IMR-90 (cell line): ENCODE measurements around the gene IGF2BP3. TPM values are rescaled to one million over a fixed set of nuclear protein-coding genes. Genes with fewer than 3 reads are reported as not detected.
A peak's percentile ranks its signal among the peaks of the same experiment; 100 is the strongest.

Experiments
- ATAC-seq: fragments of 200-7000 bp; cut with Tn5 transposase; 2 replicates; pipeline ENCODE4 v1.9.1; 2020; ENCODE audit warnings: low read depth, mild to moderate bottlenecking, moderate library complexity
- BruUV-seq: library from RNA; stranded (reverse); fragments of 400-500 nt; replicated peaks from 2 replicates; lab custom pipeline; 2021; lab: Mats Ljungman, UMichigan
- CTCF ChIA-PET: fragments of 300-600 bp; formaldehyde crosslinking; extraction: SDS; loops from one replicate; lab custom pipeline; 2021; ENCODE audit warnings: antibody characterized with exemption; lab: Yijun Ruan, JAX
- POLR2A ChIA-PET: fragments of 300-600 bp; sonication (Branson Sonifier 250); formaldehyde crosslinking; loops from one replicate; lab custom pipeline; 2022; ENCODE audit warnings: antibody characterized with exemption; ENCODE audit not compliant: unreplicated experiment; lab: Charles Lee
- DNase-seq: peaks from one replicate; pipeline ENCODE4 v3.0.0; 2013
- H2AFZ ChIP-seq: replicated peaks from 2 replicates; pipeline ENCODE3; 2013; ENCODE audit warnings: low read length, mild to moderate bottlenecking; ENCODE audit not compliant: poor library complexity
- H2AK5ac ChIP-seq: 2 replicates; pipeline ENCODE4 v1.6.1; 2013; ENCODE audit warnings: low read depth, low read length, inconsistent platforms
- H2AK9ac ChIP-seq: replicated peaks from 2 replicates; pipeline ENCODE3; 2013; ENCODE audit warnings: mild to moderate bottlenecking, low read depth, low read length, moderate library complexity; ENCODE audit not compliant: poor library complexity
- H2BK120ac ChIP-seq: 2 replicates; pipeline ENCODE4 v1.6.1; 2013; ENCODE audit warnings: low read depth, low read length, inconsistent platforms
- H2BK15ac ChIP-seq: 3 replicates; pipeline ENCODE4 v1.6.1; 2013; ENCODE audit warnings: low read depth, low read length, inconsistent platforms
- H2BK20ac ChIP-seq: 2 replicates; pipeline ENCODE4 v1.6.1; 2013; ENCODE audit warnings: low read depth, mild to moderate bottlenecking, inconsistent platforms, low read length, moderate library complexity
- H2BK5ac ChIP-seq: 2 replicates; pipeline ENCODE4 v1.6.1; 2013; ENCODE audit warnings: mild to moderate bottlenecking, low read depth, low read length, inconsistent platforms; ENCODE audit not compliant: poor library complexity, severe bottlenecking
- H3K14ac ChIP-seq: replicated peaks from 2 replicates; pipeline ENCODE4 v1.6.1; 2013; ENCODE audit warnings: low read depth, low read length, inconsistent platforms
- H3K18ac ChIP-seq: 2 replicates; pipeline ENCODE4 v1.6.1; 2013; ENCODE audit warnings: low read depth, low read length, control low read depth
- H3K23ac ChIP-seq: 2 replicates; pipeline ENCODE4 v1.6.1; 2013; ENCODE audit warnings: low read depth, low read length, inconsistent platforms
- H3K27ac ChIP-seq: 2 replicates; pipeline ENCODE4 v1.5.1; 2013; ENCODE audit warnings: mild to moderate bottlenecking, control low read depth, low read length; ENCODE audit not compliant: insufficient read depth
- H3K27me3 ChIP-seq: 2 replicates; pipeline ENCODE4 v1.6.1; 2013; ENCODE audit warnings: low read length; ENCODE audit not compliant: control insufficient read depth, insufficient read depth
- H3K36me3 ChIP-seq: 2 replicates; pipeline ENCODE4 v1.6.1; 2013; ENCODE audit warnings: low read length, mixed read lengths; ENCODE audit not compliant: control insufficient read depth, insufficient read depth
- H3K4ac ChIP-seq: 2 replicates; pipeline ENCODE4 v1.6.1; 2013; ENCODE audit warnings: low read depth, low read length, inconsistent platforms
- H3K4me1 ChIP-seq: 2 replicates; pipeline ENCODE4 v1.6.1; 2013; ENCODE audit warnings: low read length, mixed read lengths; ENCODE audit not compliant: control insufficient read depth, insufficient read depth
- H3K4me2 ChIP-seq: 2 replicates; pipeline ENCODE4 v1.6.1; 2013; ENCODE audit warnings: low read depth, mild to moderate bottlenecking, control low read depth, low read length, moderate library complexity
- H3K4me3 ChIP-seq: 2 replicates; pipeline ENCODE4 v1.5.1; 2013; ENCODE audit warnings: low read depth, mild to moderate bottlenecking, control low read depth, low read length, moderate library complexity; ENCODE audit not compliant: insufficient read depth
- H3K56ac ChIP-seq: 2 replicates; pipeline ENCODE4 v1.6.1; 2013; ENCODE audit warnings: low read length, inconsistent platforms; ENCODE audit not compliant: insufficient read depth; ENCODE audit errors: extremely low read depth
- H3K79me1 ChIP-seq, 2 experiments: 2 replicates each; pipeline ENCODE4 v1.6.1; 2013; ENCODE audit warnings: low read length in 2 of 2, inconsistent platforms in 1 of 2, low read depth in 1 of 2
- H3K9ac ChIP-seq: 2 replicates; pipeline ENCODE4 v1.6.1; 2013; ENCODE audit warnings: low read depth, low read length, control low read depth
- H3K9me1 ChIP-seq: 2 replicates; pipeline ENCODE4 v1.6.1; 2013; ENCODE audit warnings: low read length, inconsistent platforms; ENCODE audit not compliant: insufficient read depth
- H3K9me3 ChIP-seq: 2 replicates; pipeline ENCODE4 v1.6.1; 2013; ENCODE audit warnings: low read length; ENCODE audit not compliant: control insufficient read depth, insufficient read depth
- H4K20me1 ChIP-seq: 2 replicates; pipeline ENCODE4 v1.6.1; 2013; ENCODE audit warnings: low read length, inconsistent platforms; ENCODE audit not compliant: insufficient read depth
- H4K5ac ChIP-seq: 2 replicates; pipeline ENCODE4 v1.6.1; 2013; ENCODE audit warnings: mild to moderate bottlenecking, low read depth, low read length, control low read depth
- H4K8ac ChIP-seq, 2 experiments: 2 replicates each; pipeline ENCODE4 v1.6.1; 2013; ENCODE audit warnings: low read depth in 2 of 2, low read length in 2 of 2, control low read depth in 1 of 2, inconsistent platforms in 1 of 2
- H4K91ac ChIP-seq: 2 replicates; pipeline ENCODE4 v1.6.1; 2013; ENCODE audit warnings: low read depth, low read length, inconsistent platforms; ENCODE audit not compliant: insufficient read depth
- BHLHE40 ChIP-seq: fragments of 150-350 bp; IDR thresholded peaks from 2 replicates; pipeline ENCODE4 v1.6.1; 2016; ENCODE audit warnings: mild to moderate bottlenecking, low read depth, low read length
- CEBPB ChIP-seq: IDR thresholded peaks from 2 replicates; pipeline ENCODE4 v1.6.1; 2012; ENCODE audit warnings: low read depth, low read length, improper control_type of control experiment
- CTCF ChIP-seq: conservative IDR thresholded peaks from 2 replicates; pipeline ENCODE4 v1.5.1; 2012; ENCODE audit warnings: mild to moderate bottlenecking, low read depth, low read length, improper control_type of control experiment
- FOS ChIP-seq: fragments of 150-350 bp; IDR thresholded peaks from 2 replicates; pipeline ENCODE4 v1.6.1; 2016; ENCODE audit warnings: low read depth, low read length
- MAFK ChIP-seq: IDR thresholded peaks from 2 replicates; pipeline ENCODE4 v1.6.1; 2012; ENCODE audit warnings: low read depth, low read length, improper control_type of control experiment
- MAZ ChIP-seq: IDR thresholded peaks from 2 replicates; pipeline ENCODE4 v1.6.1; 2012; ENCODE audit warnings: low read depth, mild to moderate bottlenecking, low read length, improper control_type of control experiment, moderate library complexity, borderline replicate concordance
- MXI1 ChIP-seq: IDR thresholded peaks from 2 replicates; pipeline ENCODE4 v1.6.1; 2012; ENCODE audit warnings: low read depth, mild to moderate bottlenecking, low read length, moderate library complexity, borderline replicate concordance
- NFE2L2 ChIP-seq: fragments of 150-350 bp; IDR thresholded peaks from 2 replicates; pipeline ENCODE4 v1.6.1; 2016; ENCODE audit warnings: low read depth, mild to moderate bottlenecking, low read length
- RAD21 ChIP-seq: IDR thresholded peaks from 2 replicates; pipeline ENCODE4 v1.6.1; 2012; ENCODE audit warnings: low read length, improper control_type of control experiment
- RCOR1 ChIP-seq: IDR thresholded peaks from 2 replicates; pipeline ENCODE4 v1.6.1; 2012; ENCODE audit warnings: mild to moderate bottlenecking, low read length, improper control_type of control experiment; ENCODE audit not compliant: insufficient replicate concordance
- RFX5 ChIP-seq: IDR thresholded peaks from 2 replicates; pipeline ENCODE4 v1.8.0; 2012; ENCODE audit warnings: low read depth, mild to moderate bottlenecking, low read length, moderate library complexity
- SMC3 ChIP-seq: fragments of 150-350 bp; IDR thresholded peaks from 2 replicates; pipeline ENCODE4 v1.6.1; 2016; ENCODE audit warnings: low read depth, mild to moderate bottlenecking, antibody characterized with exemption, low read length, moderate library complexity
- USF2 ChIP-seq: fragments of 150-350 bp; IDR thresholded peaks from 2 replicates; pipeline ENCODE4 v1.6.1; 2017; ENCODE audit warnings: mild to moderate bottlenecking, antibody characterized with exemption, low read length, low read depth
- WGBS, 2 experiments: methylation state at CpG; one replicate each; pipeline versions ENCODE4 v1.1.5 to v1.1.7; 2013; ENCODE audit warnings: missing lambda C conversion rate in 2 of 2; ENCODE audit not compliant: insufficient read length in 1 of 2; ENCODE audit errors: extremely low coverage in 2 of 2; 5-methylcytosine and 5-hydroxymethylcytosine counted together
- dilution Hi-C: fragments of 300-500 bp; cut with HindIII; formaldehyde crosslinking; loops from one replicate; pipeline ENCODE4 v1.14.3; 2018; ENCODE audit warnings: low sequenced_read_pairs; ENCODE audit not compliant: unreplicated experiment
- in situ Hi-C: fragments of 300-500 bp; cut with MboI; formaldehyde crosslinking; loops from 3 replicates; pipeline ENCODE4 v1.14.3; 2019; ENCODE audit warnings: low sequenced_read_pairs, inconsistent platforms, mixed read lengths
- intact Hi-C: fragments of 100-400 bp; cut with micrococcal nuclease; formaldehyde crosslinking; loops from 2 replicates; pipeline ENCODE4 v1.10.0; 2022
- polyA plus RNA-seq, 3 experiments: library from polyadenylated mRNA; depleted of rRNA; stranded (reverse); fragments of >200 nt; gene quantifications; 2 replicates each; pipeline ENCODE4 v1.2.3, GENCODE V29; 2012; ENCODE audit warnings: low replicate concordance in 1 of 3
- total RNA-seq: library from RNA; depleted of rRNA; stranded (reverse); fragments of >200 nt; gene quantifications from 2 replicates; pipeline ENCODE4 v1.2.3, GENCODE V29; 2012

The IGF2BP3 gene
- total and polyA plus RNA-seq, 2 of the 4 experiments (the other 2 are of a cell fraction) = 50.9 to 59.3 TPM

DNA sequence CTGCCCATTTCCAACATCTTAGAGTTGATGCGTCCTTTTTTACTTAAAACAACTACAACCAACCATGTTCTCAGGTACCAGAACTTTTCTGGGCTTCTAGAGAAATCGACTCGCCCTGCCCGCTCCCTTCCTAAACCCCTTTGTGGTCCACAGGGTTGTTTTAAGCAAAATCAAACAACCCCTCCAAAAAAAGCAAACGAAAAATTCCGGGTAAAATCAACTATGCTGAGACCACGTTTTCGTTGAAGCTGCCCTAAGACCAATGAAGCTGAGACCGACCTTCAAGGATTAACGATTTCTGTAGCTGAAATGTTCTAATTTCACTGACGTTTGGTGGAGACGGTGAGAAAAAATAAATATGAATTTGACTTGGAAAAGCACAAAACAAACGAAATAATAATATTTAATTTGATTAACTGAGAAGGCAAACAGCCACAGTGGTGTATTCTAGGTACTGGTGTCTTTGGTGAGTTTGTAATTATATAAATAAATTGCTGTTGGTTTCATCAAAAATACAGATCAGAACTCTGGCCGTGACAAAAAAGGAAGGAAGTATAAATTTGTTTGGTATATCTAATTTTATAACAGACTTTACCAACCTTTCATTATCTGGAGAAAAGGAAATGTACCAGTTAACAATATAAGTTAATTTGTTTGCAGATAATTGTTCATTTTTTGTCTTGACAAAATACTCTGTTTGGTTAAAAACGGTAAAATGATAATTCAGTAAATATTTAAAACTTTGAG lies 4.7 kb upstream of the IGF2BP3 start:
- Histone ChIP-seq H3K56ac (peak overlapping the region; percentile 96), H3K4me3 (peak overlapping the region; percentile 71), H2AK9ac (peak overlapping the region; percentile 81), H2BK20ac (peak overlapping the region; percentile 75), H2AFZ (peak overlapping the region; percentile 93), H4K20me1 (no peaks in the 10 kb centered on the region), H3K27ac (peak overlapping the region; percentile 63), H3K18ac (peak overlapping the region; percentile 8; the same call in 1 of the 2 replicates), H2BK120ac (peak overlapping the region; percentile 43), H4K5ac (no peak overlapping the region), H3K4me1 (peaks cover 2% of the 10 kb centered on the region; the same call in 1 of the 2 replicates), H3K79me1 (peaks cover 0 to 18% of the 10 kb centered on the region in 2 experiments; a peak in 2 of 4 replicates), H3K36me3 (no peaks in the 10 kb centered on the region), H3K4ac (peak overlapping the region; percentile 77), H2AK5ac (no peak overlapping the region), H3K14ac (peak overlapping the region; percentile 80), H3K4me2 (peak overlapping the region; percentile 76), H2BK15ac (peak overlapping the region; percentile 52; the same call in 1 of the 3 replicates), H3K9me3 (no peaks in the 10 kb centered on the region), H3K27me3 (no peaks in the 10 kb centered on the region), H2BK5ac (peak overlapping the region; percentile 80), H3K9me1 (no peaks in the 10 kb centered on the region), H3K23ac (peak overlapping the region; percentile 92), H4K8ac (peak overlapping the region; percentile 20 to 83), H3K9ac (peak overlapping the region; percentile 69), H4K91ac (peak overlapping the region; percentile 35; the same call in 1 of the 2 replicates)
- DNase-seq (no peak), ATAC-seq (no peak)
- BruUV-seq = TSS peak; percentile 65
- TF ChIP-seq MXI1 (no peak), MAFK (no peak), CTCF (no peak), RFX5 (no peak), USF2 (no peak), SMC3 (no peak), FOS (no peak), CEBPB (no peak), MAZ (no peak), BHLHE40 (no peak), RAD21 (no peak), RCOR1 (no peak), NFE2L2 (no peak)
- dilution Hi-C loops = no loop called here
- CTCF ChIA-PET = no interaction called here
- POLR2A ChIA-PET = interaction anchor here (0.7 kb wide), 2 partner anchors 48 to 991 kb away, joined by 3 to 4 read pairs; no protein-coding TSS in a partner anchor
- intact Hi-C loops = loop anchor here (1.0 to 10.0 kb wide), 3 partner anchors 56 to 290 kb away; partner anchors contain the start of genes NUP42 and TRA2A
- in situ Hi-C loops = no loop called here
- WGBS, 2 experiments = 0% methylated on average over 4 of the region's 15 CpGs; no CpG with 5 or more reads in 1 of the 2 experiments
